GM11168 (cell line): ENCODE data around the gene FXYD6.

Source experiments
- in situ Hi-C: fragments of 300-500 bp; cut with MboI; formaldehyde crosslinking; loops from one replicate; pipeline ENCODE4 v1.12.0; 2022; ENCODE audit warnings: low sequenced_read_pairs; ENCODE audit not compliant: unreplicated experiment

FXYD6 gene

GRCh38 chr11:117852309-117852708 lies 24.1 kb downstream of the FXYD6 start:
- in situ Hi-C loops: loop anchor here (5.0 kb wide), 1 partner anchor 95 kb away; no protein-coding TSS in a partner anchor

- in situ Hi-C loops: loop anchor here (5.0 kb wide), 1 partner anchor 95 kb away; no protein-coding TSS in a partner anchor
Measured at GRCh38 chr11:117851852-117852251, 24.6 kb downstream of the FXYD6 start.

DNA sequence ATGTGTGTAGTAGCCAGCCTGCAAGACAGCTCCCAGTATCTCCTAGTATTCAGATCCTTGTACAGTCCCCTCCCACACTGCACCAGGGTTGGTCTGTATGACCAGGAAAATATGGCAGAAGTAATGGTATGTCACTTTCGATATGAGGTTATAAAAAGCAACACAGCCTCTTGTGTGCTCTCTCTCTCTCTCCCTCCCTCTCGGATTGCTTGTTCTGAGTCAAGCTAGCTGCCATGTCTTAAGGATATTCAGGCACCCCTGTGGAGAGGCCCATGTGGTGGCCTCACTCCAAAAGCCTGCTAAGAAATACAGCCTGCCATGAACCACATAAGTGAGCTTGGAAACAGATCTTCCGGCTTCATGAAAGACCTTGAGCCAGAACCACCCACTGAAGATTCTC lies 25.4 kb downstream of the FXYD6 start:
- in situ Hi-C loops: loop anchor here (5.0 kb wide), 1 partner anchor 96 kb away; no protein-coding TSS in a partner anchor

- in situ Hi-C loops: loop anchor here (5.0 kb wide), 1 partner anchor 97 kb away; no protein-coding TSS in a partner anchor
Measured at GRCh38 chr11:117849781-117850414, 26.6 kb downstream of the FXYD6 start.

DNA sequence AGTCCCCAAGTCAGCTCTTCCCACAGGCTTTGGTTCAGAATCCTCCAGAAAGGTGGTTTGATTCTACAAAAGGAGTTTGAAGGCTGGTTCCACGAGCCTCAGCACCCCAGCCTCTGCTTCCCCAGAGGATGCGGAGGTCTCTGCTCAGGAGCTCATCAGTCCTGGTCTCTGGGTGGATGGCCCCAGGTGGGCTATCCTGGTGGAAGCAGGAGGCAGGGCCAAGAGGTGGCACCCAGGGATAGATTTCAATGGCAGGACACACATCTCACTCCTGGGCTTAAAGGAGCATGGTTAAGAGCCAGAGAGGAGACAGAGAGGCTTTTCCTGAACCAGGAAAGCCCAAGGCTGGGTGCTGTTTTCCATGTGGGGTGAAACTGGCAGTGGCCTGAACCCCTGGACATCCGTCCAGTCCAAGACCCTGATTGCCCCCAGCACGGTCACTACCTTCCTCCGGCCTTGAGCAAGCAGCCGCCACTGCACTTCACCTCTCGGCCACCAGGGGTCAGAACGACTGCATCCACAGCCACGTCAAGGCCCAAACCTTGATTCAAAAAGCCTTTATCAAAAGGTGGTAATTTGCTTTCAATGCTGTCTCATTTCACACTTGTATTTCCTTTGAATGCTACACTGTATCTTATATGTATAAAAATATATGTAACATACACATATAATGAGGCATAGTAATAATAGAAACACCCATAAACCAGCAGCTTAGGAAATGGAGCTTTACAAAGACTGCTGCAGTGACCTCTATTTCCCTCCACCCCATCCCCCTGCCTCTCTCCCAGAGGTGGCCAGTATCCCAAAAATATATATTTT lies 32.6 kb downstream of the FXYD6 start:
- in situ Hi-C loops: loop anchor here (5.0 kb wide), 1 partner anchor 213 kb away; no protein-coding TSS in a partner anchor

DNA sequence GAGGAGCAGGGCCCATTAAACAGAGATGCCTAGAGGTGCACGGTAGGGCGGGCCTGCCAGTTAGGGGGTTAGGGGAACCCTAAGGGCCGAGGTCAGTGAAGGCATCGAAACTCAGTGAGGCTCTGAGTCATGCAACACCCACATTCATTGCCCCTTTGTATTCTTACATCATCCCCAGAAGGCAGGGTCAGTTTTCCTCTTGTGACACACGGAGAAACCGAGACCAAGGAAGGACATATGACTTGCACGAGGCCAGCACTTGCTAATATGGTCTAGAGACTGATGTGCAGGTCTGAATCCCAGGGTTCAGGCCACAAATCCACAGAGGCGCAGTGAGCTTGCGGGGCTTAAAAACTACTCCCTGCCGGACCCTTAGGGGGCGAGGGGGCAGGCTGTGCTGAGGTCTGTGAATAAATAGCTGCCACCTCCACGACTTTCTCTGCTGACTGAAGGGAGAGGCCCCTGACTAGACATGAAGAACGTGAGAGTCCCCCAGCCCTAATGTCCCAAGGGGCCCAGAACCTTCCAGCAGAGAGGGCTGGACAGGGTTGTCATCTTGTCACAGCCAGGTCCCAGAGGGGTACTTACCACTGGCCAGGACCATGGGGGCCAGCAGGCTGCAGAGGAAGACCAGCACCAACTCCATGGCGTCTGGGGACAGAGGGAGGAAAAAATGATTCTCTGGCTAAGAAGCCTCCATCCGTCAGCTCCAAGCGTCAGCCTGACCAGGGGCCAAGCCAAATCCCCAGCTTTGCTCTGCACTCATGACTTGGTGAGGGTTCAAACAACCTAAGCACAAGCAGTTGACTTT lies 34.1 kb downstream of the FXYD6 start:
- in situ Hi-C loops: loop anchor here (5.0 kb wide), 1 partner anchor 215 kb away; no protein-coding TSS in a partner anchor

GRCh38 chr11:117841551-117842031 lies 34.9 kb downstream of the FXYD6 start:
- in situ Hi-C loops: loop anchor here (5.0 kb wide), 1 partner anchor 216 kb away; no protein-coding TSS in a partner anchor

DNA sequence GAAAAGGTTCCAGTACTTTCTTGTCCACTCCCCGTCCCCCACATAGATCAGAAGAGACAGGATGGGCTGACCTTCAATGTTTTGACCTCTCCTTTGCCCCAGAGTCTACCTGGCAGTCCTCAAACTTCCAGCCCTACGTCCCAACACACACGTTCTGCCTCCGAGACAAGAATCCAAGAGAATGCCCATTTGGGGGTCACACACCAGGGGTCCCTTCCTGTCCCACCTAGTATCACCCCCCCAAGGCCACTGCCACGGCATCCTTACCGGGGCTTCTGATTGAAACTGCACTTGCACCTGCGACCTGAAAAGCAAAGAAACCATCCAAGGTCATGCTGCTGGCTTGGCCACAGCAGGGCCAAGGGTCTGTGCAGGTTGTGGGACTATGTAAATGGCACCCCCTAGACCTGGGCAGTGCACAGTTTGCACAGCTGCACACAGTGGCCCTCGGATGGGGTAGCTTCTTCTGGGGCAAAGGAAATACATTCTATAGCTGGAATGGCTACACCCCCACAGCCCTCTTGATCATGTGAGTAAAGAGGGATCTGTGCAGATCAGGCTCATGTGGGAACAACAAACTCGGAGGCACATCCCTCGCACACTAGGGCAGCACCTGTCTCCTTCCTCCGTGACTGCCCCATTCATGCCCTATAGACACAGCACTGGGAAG lies 35.4 kb downstream of the FXYD6 start:
- in situ Hi-C loops: loop anchor here (5.0 kb wide), 1 partner anchor 216 kb away; no protein-coding TSS in a partner anchor

GRCh38 chr11:117839936-117840813 lies 36.3 kb downstream of the FXYD6 start:
- in situ Hi-C loops: loop anchor here (5.0 kb wide), 1 partner anchor 217 kb away; no protein-coding TSS in a partner anchor

- in situ Hi-C loops: no loop called here
Measured at GRCh38 chr11:117839380-117839881, 37.0 kb downstream of the FXYD6 start.

GRCh38 chr11:117838901-117839300 lies 37.6 kb downstream of the FXYD6 start:
- in situ Hi-C loops: no loop called here

GRCh38 chr11:117837791-117838190 lies 38.7 kb downstream of the FXYD6 start:
- in situ Hi-C loops: no loop called here

DNA sequence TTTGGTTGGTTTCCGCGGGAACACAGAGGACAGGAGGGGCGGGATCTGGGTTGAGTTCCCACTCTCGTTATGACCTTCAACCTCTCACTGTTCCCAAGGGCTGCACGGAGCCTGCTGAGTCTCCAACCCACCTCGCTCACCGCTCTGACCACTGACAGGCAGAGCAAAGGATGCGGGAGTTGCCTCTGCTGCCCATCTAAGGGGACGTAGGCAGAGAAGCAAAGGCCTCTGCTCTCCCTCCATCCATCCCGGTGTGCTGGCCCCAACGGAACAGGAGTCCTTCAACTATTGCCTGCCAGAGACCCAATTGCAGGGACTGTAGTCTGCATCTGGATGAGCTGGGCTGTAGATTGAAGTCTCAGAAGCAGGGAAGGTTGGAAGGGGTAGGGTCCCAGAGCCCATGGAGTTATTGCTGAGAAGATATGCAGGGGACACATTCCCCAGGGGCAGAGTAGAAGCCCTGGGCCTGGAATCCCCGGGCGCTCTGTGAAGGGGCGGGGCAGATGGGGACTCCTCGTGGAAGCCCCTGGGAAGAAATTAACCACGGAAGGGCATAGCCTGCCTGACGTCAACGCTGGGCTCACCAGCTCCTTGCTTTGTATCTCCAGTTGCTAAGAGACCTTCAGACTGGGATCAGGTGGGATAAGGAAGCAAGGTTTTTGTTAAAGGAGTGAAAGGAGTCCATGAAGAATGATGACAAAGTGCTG lies 39.2 kb downstream of the FXYD6 start:
- in situ Hi-C loops: no loop called here

DNA sequence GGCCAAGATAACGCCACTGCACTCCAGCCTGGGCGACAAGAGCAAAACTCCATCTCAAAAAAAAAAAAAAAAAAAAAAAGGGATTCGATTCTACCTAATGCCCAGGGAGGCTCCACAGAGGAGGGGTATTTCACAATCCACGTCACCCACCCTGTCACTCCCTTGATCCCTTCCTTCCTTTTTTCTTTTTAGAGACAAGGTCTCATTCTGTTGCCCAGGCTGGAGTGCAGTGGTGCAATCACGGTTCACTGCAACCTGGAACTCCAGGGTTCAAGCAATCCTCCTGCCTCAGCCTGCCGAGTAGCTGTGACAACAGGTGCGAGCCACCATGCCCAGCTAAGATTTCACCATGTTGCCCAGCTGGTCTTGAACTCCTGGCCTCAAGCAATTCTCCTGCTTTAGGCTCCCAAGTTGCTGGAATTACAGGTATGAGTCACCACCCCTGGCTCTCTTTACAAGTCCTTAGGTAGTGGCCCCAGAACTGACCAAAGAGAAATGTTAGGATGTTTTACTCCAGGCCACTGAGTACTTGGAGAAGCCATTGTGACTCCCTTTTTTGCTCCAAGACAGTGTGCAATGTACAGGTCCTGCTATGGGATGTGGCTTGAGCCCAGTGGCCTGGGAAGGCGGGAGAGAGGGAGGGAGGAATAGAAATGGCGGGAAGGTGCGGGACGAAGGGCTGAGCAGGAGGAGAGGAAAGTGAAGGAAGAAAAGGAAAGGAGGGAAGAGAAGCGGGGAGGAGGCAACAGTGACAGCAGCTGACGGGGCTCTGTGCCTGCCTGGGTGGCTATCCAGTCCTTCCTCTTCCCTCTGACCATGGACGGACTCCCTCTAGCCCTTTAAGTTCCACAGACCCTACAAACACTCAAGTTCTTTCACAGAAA lies 40.1 kb downstream of the FXYD6 start:
- in situ Hi-C loops: no loop called here

DNA sequence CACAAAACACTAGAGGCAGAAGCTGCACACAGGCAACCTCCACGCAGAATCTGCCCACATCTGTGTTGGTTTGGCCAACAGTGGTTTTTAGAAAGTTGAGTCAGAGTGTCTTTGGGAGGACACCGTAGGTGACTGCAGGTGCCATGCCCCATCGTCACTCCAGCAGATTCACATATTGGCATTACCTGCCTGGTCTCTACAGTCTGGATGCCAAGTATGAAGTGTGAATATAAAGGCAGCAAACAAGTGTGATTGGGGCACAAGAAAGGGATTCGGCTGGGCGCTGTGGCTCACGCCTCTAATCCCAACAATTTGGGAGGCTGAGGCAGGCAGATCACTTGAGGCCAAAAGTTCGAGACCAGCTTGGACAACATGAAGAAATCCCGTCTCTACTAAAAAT lies 40.9 kb downstream of the FXYD6 start:
- in situ Hi-C loops: no loop called here

- in situ Hi-C loops: no loop called here
Measured at GRCh38 chr11:117834838-117835443, 41.5 kb downstream of the FXYD6 start.
